COLO668 (cell line): ENCODE measurements around the gene RAB6C.
"Not testable (repeated sequence)": the region's sequence is repeated elsewhere in the genome, so short reads cannot be mapped to it uniquely, and the experiment has no call there.

Experiments used
- DNase-seq: peaks from one replicate; lab custom pipeline; 2025; ENCODE audit not compliant: unreplicated experiment; lab: John Stamatoyannopoulos, UW

The RAB6C gene

DNA sequence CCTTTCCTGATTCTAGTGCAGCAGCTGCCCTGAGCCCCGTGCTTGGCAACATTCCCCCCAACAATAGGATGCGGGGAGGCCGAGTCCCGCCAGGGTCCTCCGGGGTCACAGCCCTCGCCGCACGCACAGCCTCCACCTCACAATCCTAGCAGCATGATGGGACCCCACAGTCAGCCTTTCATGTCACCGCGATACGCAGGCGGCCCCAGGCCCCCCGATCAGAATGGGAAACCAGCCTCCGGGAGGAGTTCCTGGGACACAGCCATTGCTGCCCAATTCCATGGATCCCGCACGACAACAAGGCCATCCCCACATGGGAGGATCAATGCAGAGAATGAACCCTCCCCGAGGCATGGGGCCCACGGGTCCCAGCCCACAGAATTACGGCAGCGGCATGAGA, 13.7 kb downstream of the RAB6C start:
- not testable (repeated sequence) for DNase-seq

DNA sequence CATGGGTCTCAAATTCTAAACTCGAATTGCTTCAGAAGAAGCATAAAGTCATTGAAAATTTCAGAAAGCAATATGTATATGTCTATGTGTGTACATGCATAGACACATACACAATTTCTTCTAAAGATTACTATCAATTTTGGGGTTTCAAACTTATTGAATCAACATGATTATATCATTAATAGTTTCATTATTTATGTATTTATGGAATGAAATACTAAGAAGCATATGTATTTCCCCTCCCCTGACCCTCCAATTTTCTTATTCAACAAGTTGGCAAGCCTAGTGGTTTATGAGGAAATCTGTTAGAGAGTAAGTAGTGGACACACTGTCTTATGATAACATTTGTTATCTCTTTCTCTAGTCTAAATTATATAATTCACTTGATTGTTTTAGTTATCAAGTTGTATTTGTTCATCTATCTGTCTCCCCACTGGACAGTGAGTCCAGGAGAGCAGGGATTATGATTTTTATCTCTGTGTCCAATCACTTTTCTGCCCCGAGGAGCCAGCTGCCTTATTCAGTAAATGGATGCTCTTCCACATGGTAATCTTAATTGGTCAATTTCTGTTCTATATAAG, 17.3 kb downstream of the RAB6C start:
- not testable (repeated sequence) for DNase-seq

DNA sequence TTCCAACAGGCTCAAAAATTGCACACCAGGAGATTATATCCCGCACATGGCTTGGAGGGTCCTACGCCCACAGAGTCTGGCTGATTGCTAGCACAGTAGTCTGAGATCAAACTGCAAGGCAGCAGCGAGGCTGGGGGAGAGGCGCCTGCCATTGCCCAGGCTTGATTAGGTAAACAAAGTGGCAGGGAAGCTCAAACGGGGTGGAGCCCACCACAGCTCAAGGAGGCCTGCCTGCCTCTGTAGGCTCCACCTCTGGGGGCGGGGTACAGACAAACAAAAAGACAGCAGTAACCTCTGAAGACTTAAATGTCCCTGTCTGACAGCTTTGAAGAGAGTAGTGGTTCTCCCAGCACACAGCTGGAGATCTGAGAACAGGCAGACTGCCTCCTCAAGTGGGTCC, 19.3 kb downstream of the RAB6C start:
- DNase-seq, result not testable (repeated sequence)

DNA sequence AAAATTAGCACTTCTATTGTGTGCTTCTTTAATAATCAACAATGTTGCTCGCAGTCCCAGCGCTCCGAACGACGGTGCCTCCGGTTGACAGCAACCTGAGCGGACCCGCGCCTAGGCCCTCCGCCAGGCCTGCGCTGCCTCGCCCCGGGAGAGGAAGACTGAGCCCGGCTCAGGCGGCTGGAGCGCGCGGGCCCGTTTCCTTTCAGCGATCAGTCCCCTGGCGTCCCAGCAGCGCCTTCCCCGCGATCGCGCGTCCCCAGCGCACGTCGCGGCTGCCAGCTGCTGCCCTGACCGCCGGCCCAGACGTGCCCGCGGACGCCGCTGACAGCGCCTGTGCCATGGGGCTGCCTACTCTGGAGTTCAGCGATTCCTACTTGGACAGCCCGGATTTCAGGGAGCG, 26.4 kb downstream of the RAB6C start:
- DNase-seq, result not testable (repeated sequence)

DNA sequence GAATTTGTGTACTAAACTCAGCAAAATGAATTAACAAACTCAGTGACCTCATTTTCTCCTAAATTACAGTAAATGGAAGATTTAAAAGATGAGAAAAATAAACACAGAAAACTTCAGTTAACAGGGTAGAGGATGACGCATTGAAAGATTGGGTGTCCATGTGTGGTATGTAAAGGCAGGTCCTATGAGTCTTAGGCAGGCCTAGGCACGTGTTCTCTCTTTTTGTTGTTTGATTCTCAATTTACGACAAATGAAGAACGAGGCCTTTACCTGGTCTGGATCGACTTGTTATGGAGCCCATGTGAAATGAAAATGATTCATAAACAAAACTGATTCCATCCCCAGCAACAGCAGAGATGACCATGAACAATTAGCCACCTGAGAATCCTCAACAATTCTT, 37.2 kb downstream of the RAB6C start:
- not testable (repeated sequence) for DNase-seq

DNA sequence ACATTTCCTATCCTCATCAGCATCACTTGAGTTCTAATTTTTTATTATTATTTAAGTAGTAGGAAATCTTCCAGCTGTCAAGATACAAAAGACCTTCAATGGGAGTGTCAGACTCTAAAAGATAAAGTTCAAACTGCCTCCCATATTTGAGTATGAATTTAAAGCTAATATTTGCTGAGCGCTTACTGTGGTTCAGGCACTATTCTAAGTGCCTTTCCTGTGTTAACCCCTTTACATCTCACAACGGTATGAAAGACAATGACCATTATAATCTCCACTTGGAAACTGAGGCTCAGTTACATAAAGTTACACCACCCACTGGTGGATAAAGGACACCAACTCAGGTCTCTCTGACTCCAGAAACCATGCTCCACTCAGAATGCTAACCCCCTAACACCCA, 39.9 kb downstream of the RAB6C start:
- no peak for DNase-seq

DNA sequence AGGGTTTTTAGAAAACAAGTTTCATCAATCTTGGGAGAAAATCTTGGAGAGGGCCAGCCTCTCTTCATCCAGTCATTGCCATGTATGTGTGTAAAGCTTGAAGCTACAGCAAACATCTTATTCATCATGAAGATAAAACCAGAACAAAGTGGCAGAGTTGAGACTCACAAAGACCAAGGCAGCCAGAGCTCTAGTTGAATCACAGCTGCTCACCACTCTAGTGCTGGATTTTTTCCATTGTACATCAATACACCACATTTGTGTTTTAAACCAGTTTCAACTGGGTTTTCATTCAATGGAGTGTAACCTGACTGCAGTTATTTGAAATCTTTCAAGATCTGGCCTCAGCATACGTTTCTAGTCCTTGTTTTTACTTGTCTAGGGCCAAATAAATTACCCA, 40.6 kb downstream of the RAB6C start:
- not testable (repeated sequence) for DNase-seq

DNA sequence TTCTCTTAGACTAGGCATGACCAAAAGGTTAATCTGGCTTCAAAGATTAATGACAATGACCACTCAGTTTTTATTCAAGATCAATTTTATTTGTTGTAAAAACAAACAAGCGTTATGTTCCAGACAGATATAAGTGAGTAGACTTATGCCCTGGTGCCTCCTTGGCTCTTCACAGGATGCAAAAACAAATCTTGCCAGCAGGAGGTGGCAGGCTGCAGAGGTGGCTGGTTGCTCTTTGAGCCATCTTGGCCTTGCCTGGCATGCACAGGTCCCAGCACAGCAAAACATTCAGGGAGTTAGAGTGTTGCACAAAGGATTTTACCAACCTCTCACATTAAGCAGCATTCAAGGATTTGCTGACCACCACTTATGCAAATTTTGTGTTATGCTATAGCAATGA, 46.5 kb downstream of the RAB6C start:
- not testable (repeated sequence) for DNase-seq
